Activated CD4-positive, alpha-beta T cell treated with anti-CD3 and anti-CD28 coated beads, Interleukin-2, amount 50 U/mL, for 4 hours (primary cell): ENCODE data around the gene LENG8.

ENCODE experiments used
- DNase-seq, 2 experiments: peaks; one replicate each; pipeline ENCODE4 v3.0.0-alpha.2; 2020

LENG8 gene

GRCh38 chr19:54448774-54449700 is at the start of gene LENG8:
TSS of gene LENG8 (plus strand) at chr19:54449199. CDS start at chr19:54451345, 2,146 bp downstream.
- DNase-seq, result peak; percentile 95

GRCh38 chr19:54400913-54401312 is 48.1 kb upstream of the LENG8 start:
- DNase-seq, result no peak

DNA sequence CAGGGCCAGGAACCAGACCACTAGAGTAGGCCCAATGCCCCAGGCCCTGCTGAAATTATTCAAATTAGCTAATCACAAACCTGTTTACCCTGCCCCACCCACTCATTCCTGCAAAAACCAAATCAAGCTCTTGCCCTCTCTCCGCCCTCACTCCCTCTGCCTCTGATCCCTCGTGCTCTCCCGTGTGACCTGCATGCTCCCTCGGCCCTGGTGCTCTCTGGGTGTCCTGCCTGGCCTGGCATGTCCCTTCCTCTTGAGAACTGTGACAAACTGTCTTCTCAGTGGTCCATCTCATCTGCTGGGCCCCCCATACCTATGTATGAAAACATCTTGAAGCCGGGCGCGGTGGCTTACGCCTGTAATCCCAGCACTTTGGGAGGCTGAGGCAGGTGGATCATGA is 45.9 kb upstream of the LENG8 start:
- no peak for DNase-seq

DNA sequence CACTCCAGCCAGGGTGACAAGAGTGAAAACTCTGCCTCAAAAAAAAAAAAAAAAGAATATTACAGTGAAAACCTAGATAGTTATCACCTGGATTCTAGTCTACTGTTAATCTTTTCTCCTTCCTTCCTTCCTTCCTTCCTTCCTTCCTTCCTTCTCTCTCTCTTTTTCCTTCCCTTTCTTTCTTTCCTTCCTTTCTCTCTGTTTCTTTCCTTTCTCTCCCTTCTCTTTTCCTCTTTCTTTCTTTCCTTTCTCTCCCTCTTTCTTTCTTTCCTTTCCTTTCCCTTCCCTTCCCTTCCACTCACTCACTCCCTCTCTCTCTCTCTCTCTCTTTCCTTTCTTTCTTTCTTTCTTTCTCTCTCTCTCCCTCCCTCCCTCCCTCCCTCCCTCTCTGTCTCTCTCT is 43.4 kb upstream of the LENG8 start:
- no peak for DNase-seq

DNA sequence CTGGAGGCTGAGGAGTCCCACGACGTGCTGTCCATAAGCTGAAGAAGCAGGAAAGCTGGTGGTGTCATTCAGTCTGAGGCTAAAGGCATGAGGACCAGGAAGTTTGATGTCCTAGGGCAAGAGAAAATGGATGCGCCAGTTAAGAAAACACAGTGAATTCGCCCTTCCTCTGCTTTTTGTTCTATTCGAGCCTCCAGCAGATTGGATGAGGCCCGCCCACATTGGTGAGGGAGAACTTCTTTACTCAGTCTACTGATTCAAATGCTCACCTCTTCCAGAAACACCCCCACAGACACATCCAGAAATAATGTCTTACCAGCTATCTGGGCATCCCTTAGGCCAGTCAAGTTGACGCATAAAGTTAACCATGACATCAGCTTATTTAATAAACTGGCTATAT is 41.2 kb upstream of the LENG8 start:
- DNase-seq, result no peak

DNA sequence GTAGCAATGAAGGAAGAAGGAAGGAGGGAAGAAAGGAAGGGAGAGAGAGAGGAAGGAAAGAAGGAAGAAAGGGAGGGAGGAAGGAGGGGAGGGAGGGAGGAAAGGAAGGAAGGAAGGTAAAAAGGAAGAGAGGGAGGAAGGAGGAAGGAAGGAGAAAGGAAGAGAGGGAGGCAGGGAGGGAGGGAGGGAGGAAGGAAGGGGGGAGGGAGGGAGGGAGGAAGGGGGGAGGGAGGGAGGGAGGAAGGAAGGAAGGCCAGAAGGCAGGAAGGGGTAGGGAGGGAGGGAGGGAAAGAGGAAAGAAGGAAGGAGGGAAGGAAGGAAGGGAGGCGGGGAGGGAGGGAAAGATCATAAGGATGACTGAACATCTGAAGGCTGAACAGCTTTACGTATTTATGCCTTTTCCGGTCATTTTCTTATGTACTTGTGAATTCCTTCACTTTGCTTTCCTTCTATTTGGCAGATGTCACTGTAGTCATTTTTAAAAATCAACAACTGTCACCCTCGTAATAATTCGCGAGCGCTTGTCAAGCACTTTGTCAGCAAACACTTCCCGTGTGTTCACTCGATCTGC is 40.5 kb upstream of the LENG8 start:
- DNase-seq, result no peak

- no peak for DNase-seq
These were observed 38.0 kb upstream of the LENG8 start for GRCh38 chr19:54411033-54411432.

DNA sequence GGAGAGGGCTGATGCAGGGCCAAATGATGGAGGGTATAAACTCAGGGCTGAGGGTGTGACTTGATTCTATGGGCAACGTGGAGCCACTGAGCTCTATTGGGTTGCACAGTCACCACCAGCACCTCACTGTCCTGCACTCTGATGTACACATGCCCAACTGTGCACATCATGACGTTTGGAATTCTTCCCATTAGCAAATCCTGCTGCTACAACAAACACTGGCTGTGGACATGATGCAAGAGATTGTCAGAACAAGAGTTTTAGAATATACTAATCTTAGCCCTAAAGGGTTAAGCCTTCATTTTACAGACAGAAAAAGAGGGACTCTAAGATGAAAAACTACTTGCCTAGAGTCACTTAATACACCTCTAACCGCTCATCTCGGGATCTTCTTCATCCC is 36.1 kb upstream of the LENG8 start:
- DNase-seq, result no peak

- no peak for DNase-seq
These were observed 34.8 kb upstream of the LENG8 start for GRCh38 chr19:54414156-54414555.

DNA sequence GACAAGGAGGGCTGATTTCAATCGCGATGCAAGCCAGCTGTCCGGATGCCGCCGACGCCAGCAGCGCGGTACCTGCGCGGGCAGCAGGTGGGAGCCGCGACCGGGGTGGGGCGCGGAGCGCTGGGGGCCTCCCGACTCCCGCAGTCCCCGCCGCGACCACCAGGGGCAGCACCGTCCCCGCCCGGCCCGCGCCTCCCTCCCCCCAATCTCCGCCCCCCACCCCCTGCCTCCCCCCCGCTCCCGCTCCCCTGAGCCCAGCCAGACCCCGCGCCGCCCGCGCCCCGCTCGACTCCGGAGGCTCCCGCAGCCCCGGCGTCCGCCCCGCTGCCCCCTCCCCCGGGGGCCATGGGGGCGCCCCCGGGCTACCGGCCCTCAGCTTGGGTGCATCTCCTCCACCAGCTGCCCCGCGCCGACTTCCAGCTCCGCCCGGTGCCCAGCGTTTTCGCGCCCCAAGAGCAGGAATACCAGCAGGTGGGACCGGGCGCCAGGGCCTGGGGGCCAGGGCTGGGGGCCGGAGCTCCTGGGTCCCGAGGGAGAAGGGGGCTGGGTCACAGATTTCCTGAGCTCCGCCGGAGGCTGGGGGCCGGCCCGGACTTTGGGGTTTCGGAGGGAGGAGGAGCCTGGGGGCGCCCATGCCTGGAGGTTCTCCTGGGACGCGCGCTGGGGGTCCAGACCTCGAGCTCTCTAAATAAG is 33.6 kb upstream of the LENG8 start, which contains the start of gene TTYH1:
TTYH1 (plus strand) TSS at position 257 of the 693 bp plus-strand sequence; CDS start at position 346, 89 bp downstream.
- DNase-seq, result peak; percentile 19 to 26

DNA sequence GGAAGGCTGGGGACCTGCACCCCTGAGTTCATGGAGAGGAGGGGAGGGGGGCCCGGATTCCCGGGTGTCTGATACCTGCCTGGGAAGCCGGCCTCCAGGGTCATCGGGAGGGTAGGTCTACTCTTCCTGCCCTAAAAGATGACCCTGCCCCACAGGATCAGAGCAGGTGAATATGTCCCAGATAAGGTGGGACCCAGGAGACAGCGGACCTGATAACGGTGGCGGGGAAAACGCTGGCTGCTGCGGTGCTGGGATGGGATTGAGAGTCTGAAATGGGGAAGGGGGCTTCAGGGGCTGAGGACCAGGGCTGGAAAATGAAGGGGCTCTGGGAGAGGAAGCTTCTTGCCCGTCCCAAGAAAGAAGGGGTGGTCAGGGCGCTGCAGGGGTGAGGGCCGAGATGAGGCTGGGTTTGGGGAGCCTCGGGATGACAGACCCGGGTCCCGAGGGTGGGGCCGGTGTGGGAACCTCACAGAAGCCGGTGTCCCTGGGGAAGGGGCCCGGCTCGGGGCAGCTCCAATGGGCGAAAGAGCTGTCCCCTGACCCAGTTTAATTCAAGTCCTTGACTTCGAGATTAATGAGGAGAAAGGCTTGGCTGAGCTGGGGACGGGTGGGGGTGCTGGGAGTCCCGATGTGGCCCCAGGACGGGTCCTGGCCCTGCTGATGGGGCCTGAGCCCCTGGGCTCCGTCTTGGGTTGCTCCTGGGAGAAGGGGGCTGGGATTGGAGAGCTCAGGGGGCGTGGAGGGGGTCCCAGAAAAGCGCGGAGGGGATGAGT is 32.9 kb upstream of the LENG8 start:
- no peak for DNase-seq

DNA sequence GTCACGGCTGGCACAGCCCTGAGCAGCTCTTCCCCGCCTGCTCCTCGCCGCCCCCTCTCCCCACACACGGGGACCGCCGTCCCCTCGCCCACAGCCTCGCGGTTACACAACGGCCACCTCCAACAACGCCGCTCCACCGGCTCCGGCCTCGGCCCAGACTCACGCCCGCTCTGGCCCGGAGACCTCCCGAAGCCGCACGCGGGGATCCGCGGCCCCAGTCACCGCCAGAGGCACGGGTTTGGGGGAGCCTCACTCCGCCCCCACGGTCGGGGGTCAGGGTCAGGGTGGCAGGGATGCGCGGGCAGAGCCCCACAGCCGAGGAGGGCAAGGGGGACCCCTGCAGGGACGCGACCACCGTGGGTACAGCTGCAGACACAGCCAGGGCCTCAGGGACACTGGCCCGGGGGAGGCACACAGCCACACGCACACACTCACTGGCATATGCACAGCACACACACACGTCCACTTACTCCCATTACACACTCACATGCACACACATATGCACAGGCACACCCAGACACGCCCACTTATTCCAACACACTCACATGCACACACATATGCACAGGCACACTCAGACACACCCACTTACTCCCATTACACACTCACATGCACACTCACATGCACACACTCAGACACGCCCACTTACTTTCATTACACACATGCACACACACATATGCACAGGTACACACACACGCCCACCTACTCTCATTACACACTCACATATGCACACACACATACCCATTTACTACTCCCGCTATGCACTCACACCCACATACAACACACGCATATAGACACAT is 32.1 kb upstream of the LENG8 start:
- DNase-seq, result no peak

DNA sequence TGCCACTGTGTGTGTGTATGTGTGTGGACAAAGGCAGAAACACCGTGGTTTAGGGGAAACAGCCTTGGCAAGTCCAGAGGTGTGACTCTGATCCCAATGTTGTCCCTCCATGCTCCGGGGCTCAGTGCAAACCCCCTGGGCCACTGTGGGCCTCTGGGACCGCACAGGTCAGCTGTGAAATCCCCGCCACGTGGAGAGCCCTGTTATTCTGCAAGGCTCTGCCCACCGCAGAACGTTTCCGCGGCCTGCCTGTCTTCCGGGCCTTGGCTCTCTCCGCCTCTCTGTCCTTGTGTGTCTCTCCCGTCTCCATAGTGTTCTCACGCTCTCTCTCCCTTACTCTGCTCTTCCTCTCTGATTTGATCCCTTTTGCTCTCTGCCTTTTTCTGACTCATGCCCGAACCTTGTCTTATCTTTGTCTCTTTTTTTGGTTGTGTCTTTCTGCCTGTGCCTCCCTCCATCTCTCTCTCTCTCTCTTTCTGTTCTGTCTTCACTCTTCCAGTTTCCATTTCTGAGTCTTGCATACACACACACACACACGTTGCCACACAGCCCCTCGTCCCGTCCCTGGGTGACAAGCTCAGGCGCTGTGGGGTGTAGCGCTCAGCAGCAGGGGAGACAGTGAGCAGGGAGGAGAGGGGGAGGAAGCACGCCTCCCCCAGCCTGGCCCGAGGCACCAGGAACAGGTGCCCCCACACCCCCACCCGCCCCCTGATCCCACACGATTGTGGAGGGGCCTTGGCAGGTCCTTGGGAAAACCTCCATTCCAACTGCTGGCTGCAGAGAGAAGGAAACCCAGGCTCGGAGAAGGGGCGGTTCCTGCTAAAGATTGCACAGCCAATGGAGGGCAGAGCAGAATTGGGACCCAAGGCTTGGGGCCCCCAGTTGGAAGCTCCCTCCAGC is 30.7 kb upstream of the LENG8 start:
- no peak for DNase-seq

DNA sequence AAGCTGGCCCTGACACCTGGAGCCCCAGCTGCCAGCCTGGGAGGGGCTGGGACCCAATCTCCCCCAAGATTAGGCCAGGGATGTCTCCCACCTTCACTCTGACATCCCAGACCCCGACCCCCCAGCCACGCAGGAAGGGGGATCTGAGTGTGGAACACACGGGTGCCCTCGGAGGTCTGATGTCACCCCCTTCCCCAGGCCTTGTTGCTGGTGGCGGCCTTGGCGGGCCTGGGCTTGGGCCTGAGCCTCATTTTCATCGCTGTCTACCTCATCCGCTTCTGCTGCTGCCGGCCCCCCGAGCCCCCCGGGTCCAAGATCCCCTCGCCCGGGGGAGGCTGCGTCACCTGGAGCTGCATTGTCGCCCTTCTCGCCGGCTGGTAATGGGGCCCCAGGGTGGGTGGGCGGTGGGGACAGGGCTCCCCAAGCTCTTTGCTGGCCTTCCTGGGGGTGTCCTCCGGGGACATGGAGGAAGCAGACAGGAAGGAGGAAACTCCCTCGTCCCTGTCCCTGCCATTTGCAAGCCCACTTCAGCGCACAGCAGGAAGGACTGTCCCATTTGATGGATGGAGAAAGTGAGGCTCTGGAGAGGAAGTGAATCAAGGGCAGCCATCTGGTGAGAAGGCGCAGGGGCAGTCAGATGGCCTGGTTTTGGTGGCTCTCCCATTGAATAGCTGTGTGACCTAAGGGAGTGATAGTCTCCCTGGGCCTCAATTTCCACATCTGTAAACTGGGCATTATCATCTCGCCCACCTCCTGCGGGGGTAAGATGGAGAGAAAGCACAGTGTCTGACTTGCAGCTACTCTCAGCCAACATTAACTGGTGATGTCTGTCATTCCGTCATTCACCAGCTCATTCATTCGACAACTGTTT is 29.8 kb upstream of the LENG8 start:
- no peak for DNase-seq

DNA sequence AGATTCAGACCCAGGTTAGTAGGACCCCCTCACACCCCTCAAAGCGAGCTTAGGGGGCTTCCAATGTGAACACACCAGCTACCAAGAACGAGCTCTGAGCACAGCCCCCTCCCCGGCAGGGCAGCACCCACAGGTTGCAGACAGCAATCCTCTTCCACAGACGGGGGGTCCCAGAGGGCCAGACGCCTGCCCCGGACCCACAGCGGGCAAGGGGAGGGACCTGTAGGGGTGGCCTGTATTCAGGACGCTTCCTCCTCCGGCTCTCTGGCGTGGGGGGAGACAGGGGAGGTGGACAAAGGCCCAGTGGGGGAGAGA is 29.0 kb upstream of the LENG8 start:
- DNase-seq, result no peak

DNA sequence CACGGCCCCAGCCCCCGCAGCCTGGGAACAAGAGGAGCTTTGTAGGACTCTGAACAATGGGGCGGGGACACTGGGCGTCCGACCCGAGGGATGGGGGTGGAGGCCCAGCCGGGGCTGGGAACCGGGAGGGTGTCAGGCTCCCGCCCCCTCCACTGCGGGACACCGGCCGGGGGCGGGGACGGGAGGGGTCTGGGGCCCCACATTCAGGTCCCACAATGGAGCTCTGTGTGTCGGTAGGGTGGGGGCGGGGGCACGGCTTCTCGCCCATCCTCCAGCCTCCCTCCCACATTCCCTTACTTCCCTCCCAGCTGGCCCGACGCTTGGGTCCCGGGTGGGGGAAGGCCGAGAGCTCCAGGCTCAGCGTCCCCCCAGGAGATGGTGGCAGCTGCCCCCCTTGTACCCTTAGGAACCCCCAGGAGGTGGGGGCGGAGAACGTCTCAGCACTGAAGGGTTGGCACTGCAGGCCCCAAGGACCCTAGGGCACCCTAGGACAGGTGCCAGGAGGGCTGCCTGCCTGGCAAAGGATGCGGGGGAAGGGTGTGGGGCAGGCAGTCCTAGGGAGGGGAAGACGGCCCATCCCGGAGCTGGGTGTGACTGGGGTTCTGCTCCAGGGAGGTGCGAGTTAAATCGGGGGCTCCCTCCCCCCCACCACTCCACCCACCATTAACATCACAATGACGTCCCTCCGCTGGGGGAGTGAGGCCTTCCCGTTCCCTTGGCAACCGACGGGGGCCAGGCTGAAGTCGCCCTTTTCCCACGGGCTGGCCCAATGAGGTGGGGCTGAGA is 28.4 kb upstream of the LENG8 start:
- no peak for DNase-seq

- no peak for DNase-seq
These were observed 27.9 kb upstream of the LENG8 start for GRCh38 chr19:54421169-54421516.

GRCh38 chr19:54421521-54421920 is 27.5 kb upstream of the LENG8 start:
- DNase-seq, result no peak

DNA sequence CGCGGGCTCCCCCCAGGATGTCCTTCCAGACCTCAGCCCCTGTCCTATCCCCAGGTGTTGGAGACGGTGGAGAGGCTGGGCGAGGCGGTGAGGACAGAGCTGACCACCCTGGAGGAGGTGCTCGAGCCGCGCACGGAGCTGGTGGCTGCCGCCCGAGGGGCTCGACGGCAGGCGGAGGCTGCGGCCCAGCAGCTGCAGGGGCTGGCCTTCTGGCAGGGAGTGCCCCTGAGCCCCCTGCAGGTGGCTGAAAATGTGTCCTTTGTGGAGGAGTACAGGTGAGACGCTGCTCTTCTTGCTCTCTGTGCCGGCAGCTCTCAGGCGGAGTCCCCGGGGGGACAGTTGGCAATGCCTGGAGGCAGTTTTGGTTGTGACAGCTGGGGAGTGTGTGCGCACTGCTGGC is 26.9 kb upstream of the LENG8 start:
- DNase-seq, result no peak
